ENCODE data around the gene GOLGA6L10.
"Not testable (repeated sequence)": the region's sequence is repeated elsewhere in the genome, so short reads cannot be mapped to it uniquely, and the experiment has no call there.

- not testable (repeated sequence) for TF ChIP-seq CTCF (IDR thresholded peaks at IDR 0.05); EZH2phosphoT487 (IDR thresholded peaks at IDR 0.05; ENCODE audit: borderline replicate concordance, low read depth); POLR2AphosphoS5 (IDR thresholded peaks at IDR 0.05; ENCODE audit: low read depth, low read length); USF2 (IDR thresholded peaks at IDR 0.05; ENCODE audit: borderline replicate concordance, low read depth, low read length); FOXJ3 (CRISPR knock-in tag; IDR thresholded peaks at IDR 0.05); RXRA (IDR thresholded peaks at IDR 0.05; ENCODE audit: borderline replicate concordance, low read depth); YY1 (IDR thresholded peaks at IDR 0.05; ENCODE audit: low read depth); CHD2 (IDR thresholded peaks at IDR 0.05; ENCODE audit: low read length, partially characterized antibody); GATA2 (CRISPR knock-in tag; IDR thresholded peaks at IDR 0.05)
These were observed 4.9 kb downstream of the GOLGA6L10 start for GRCh38 chr15:82344421-82344820.

Measured in SK-N-SH (cell line).